ENCODE measurements around the gene SLC31A1.

DNA sequence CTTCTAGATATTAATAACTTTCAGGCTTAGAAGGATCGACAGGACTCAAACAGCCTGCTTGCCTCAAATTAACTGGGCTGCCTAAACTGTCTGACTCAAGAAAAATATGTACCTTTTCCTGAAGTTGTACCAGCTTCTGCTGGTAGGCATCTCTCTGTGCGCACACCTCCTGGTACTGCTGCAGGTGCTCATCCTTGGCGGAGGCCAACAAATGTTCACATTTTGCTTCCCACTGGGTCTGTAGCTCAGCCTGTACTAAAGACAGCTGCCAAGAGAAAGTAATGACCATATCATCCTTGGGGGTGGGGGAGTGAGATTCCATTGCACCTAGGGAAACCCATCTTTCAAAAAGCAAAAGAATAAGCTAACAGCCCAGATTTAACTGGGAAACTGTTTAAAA, 48.0 kb upstream of the SLC31A1 start:
- TF ChIP-seq ZNF274 (IDR thresholded peaks at IDR 0.05; ENCODE audit: low read depth, low read length) (no peak), SUZ12 (IDR thresholded peaks at IDR 0.05; ENCODE audit: extremely low read depth, insufficient read depth, insufficient read length) (no peak), YY1 (IDR thresholded peaks at IDR 0.05; ENCODE audit: insufficient read depth, insufficient read length) (no peak)

All from NT2/D1 (cell line).